ENCODE measurements around the gene LENG9.
A peak's percentile ranks its signal among the peaks of the same experiment; 100 is the strongest.

LENG9 gene

DNA sequence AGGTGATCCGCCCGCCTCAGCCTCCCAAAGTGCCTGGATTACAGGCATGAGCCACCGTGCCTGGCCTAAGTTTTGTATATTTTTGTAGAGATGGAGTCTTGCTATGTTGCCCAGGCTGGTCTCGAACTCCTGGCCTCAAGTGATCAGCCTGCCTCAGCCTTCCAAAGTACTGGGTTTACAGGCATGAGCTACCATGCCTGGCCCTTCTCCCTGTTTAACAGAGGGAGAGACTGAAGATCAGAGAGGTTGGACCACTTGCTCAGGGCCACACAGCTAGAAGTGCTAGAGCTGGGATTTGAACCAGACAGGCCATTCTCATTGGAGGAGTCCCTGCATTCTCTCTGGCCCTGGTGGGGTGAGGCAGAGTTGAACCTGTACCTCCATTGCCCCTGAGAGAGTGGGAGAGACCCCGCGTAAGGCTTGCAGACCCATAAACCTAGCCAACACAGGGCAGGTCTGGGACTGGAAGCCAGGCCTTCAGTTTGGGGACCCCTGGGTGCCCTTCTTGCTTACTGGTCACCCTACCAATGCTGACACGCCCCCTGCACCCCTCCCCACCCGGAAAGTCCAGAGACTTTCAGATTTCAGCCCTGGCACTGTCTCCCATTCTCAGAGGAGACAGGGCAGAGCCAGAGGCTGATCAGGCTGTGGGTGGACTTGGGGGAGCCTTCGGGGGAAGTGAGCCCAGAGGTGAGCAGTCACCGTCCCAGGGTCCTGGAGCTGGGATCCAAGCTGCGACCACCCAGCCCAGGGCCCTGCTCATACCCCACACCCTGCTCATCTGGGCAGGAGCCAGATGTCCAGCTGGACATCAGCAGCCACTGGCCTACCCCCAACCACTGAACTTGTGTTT is 35.0 kb downstream of the LENG9 start:
- Histone ChIP-seq H2BK15ac (ENCODE audit: low read length) (no peak overlapping the region), H3K14ac (ENCODE audit: low read length) (no peak overlapping the region), H2AK5ac (ENCODE audit: low read depth, low read length) (no peak overlapping the region), H3K27ac (replicated peaks; ENCODE audit: low read length) (peak overlapping the region; percentile 34), H3K4me2 (ENCODE audit: insufficient read depth, low read length, poor library complexity, severe bottlenecking) (no peak overlapping the region), H3K4me3 (ENCODE audit: low read length in 2 of 2) (no peak overlapping the region), H3K36me3 (replicated peaks in 1 of 2; ENCODE audit: control insufficient read depth in 2 of 2, insufficient read depth in 2 of 2, low read length in 2 of 2) (peaks cover 31 to 49% of the 10 kb centered on the region in 2 donors), H2BK5ac (ENCODE audit: low read length) (no peak overlapping the region), H4K8ac (ENCODE audit: low read depth, low read length) (no peak overlapping the region), H3K27me3 (ENCODE audit: control insufficient read depth in 3 of 3, insufficient read depth in 3 of 3, low read depth in 1 of 3, low read length in 3 of 3) (no peaks in the 10 kb centered on the region), H3K18ac (ENCODE audit: low read length) (peak overlapping the region; percentile 5), H4K91ac (ENCODE audit: low read depth, low read length, poor library complexity) (no peak overlapping the region), H3K79me1 (ENCODE audit: low read depth, low read length) (peaks cover 13% of the 10 kb centered on the region), H2BK12ac (ENCODE audit: low read length) (no peak overlapping the region), H3K23ac (ENCODE audit: low read depth, low read length, poor library complexity) (no peak overlapping the region), H3K4me1 (ENCODE audit: control insufficient read depth in 2 of 2, insufficient read depth in 1 of 2, low read depth in 1 of 2, low read length in 2 of 2) (peaks cover 7 to 38% of the 10 kb centered on the region in 2 donors), H3K9ac (ENCODE audit: low read depth, low read length, poor library complexity) (no peak overlapping the region), H2BK120ac (ENCODE audit: low read depth, low read length) (no peak overlapping the region), H2AFZ (ENCODE audit: low read length) (no peak overlapping the region), H3K4ac (ENCODE audit: low read length) (no peak overlapping the region), H3K9me3 (replicated peaks in 1 of 2; ENCODE audit: control insufficient read depth in 2 of 2, insufficient read depth in 1 of 2, low read depth in 1 of 2, low read length in 2 of 2) (peaks cover 0 to under 1% of the 10 kb centered on the region in 2 donors)
- no CpG with 5 or more reads among the region's 11 CpGs for whole genome bisulfite sequencing, 2 donors (ENCODE audit: extremely low coverage in 2 of 2, insufficient read length in 2 of 2, insufficient replicate concordance in 1 of 2)
- no peak for DNase-seq (ENCODE audit: low spot score)

DNA sequence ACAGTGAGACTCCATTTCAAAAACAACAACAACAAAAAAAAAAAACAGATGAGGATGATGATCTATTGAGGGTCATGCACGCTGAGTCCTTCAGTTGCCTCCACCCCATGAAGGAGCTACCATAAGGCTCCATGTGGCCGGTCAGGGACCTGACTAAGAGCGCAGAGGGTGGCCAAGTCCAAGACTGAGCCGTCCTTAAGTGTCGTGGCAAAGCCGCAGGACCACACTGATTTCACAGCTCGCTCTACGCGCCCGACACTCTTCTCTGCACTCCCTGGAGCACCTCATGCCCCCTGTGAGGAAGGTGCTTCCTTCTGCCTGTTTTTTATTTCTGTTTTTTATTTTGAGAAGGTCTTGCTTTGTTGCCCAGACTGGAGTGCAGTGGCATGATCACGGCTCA is 36.0 kb downstream of the LENG9 start:
- Histone ChIP-seq H3K4ac (ENCODE audit: low read length) (no peak overlapping the region), H2BK120ac (ENCODE audit: low read depth, low read length) (no peak overlapping the region), H3K4me3 (ENCODE audit: low read length in 2 of 2) (no peak overlapping the region), H2BK12ac (ENCODE audit: low read length) (no peak overlapping the region), H3K4me2 (ENCODE audit: insufficient read depth, low read length, poor library complexity, severe bottlenecking) (no peak overlapping the region), H3K79me1 (ENCODE audit: low read depth, low read length) (peaks cover 15% of the 10 kb centered on the region), H2BK15ac (ENCODE audit: low read length) (no peak overlapping the region), H2AFZ (ENCODE audit: low read length) (no peak overlapping the region), H3K4me1 (ENCODE audit: control insufficient read depth in 2 of 2, insufficient read depth in 1 of 2, low read depth in 1 of 2, low read length in 2 of 2) (peaks cover 7 to 38% of the 10 kb centered on the region in 2 donors), H2BK5ac (ENCODE audit: low read length) (no peak overlapping the region), H3K27ac (replicated peaks; ENCODE audit: low read length) (no peak overlapping the region), H3K18ac (ENCODE audit: low read length) (no peak overlapping the region), H3K9ac (ENCODE audit: low read depth, low read length, poor library complexity) (no peak overlapping the region), H3K9me3 (replicated peaks in 1 of 2; ENCODE audit: control insufficient read depth in 2 of 2, insufficient read depth in 1 of 2, low read depth in 1 of 2, low read length in 2 of 2) (peaks cover 0 to 2% of the 10 kb centered on the region in 2 donors), H2AK5ac (ENCODE audit: low read depth, low read length) (no peak overlapping the region), H3K27me3 (ENCODE audit: control insufficient read depth in 3 of 3, insufficient read depth in 3 of 3, low read depth in 1 of 3, low read length in 3 of 3) (no peaks in the 10 kb centered on the region), H3K14ac (ENCODE audit: low read length) (no peak overlapping the region), H4K8ac (ENCODE audit: low read depth, low read length) (no peak overlapping the region), H3K23ac (ENCODE audit: low read depth, low read length, poor library complexity) (no peak overlapping the region), H3K36me3 (replicated peaks in 1 of 2; ENCODE audit: control insufficient read depth in 2 of 2, insufficient read depth in 2 of 2, low read length in 2 of 2) (peaks cover 37 to 55% of the 10 kb centered on the region in 2 donors), H4K91ac (ENCODE audit: low read depth, low read length, poor library complexity) (no peak overlapping the region)
- no CpG with 5 or more reads among the region's 11 CpGs for WGBS, 2 donors (ENCODE audit: extremely low coverage in 2 of 2, insufficient read length in 2 of 2, insufficient replicate concordance in 1 of 2)
- no peak for DNase-seq (ENCODE audit: low spot score)

DNA sequence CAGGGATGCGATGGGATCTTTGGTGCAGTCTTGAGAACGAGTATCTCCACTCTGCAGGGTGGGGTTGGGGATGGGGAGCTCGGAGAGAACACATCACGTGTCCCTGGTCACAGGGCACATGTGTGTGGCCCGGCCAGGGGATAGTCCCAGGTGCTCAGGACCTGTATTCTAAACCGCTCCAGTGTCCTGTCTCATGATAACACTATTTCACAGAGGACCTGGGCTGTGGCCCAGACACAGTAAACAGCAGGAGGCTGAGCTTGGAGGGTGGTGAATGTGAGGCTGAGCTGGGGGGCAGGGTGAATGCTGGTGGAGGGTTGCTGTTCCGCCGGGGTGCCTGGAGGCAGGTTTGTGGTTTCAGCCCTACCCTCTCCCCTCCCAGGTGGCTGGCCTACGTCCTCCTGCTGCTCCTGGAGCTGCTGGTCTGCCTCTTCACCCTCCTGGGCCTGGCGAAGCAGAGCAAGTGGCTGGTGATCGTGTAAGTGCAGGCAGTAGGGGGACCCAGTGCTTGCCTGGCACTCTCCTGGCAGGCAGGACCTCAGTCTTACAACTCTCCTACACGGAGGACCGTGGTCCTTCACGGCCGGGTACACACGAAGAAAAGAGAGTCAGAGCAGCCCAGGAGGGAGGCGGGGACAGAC is 37.2 kb downstream of the LENG9 start:
- Histone ChIP-seq H3K36me3 (replicated peaks in 1 of 2; ENCODE audit: control insufficient read depth in 2 of 2, insufficient read depth in 2 of 2, low read length in 2 of 2) (peaks cover 38 to 53% of the 10 kb centered on the region in 2 donors), H3K27me3 (ENCODE audit: control insufficient read depth in 3 of 3, insufficient read depth in 3 of 3, low read depth in 1 of 3, low read length in 3 of 3) (no peaks in the 10 kb centered on the region), H2AFZ (ENCODE audit: low read length) (no peak overlapping the region), H2BK15ac (ENCODE audit: low read length) (peak overlapping the region; percentile 7), H2BK5ac (ENCODE audit: low read length) (peak overlapping the region; percentile 70), H3K9me3 (replicated peaks in 1 of 2; ENCODE audit: control insufficient read depth in 2 of 2, insufficient read depth in 1 of 2, low read depth in 1 of 2, low read length in 2 of 2) (peaks cover 0 to 2% of the 10 kb centered on the region in 2 donors), H3K18ac (ENCODE audit: low read length) (peak overlapping the region; percentile 84), H3K79me1 (ENCODE audit: low read depth, low read length) (peaks cover 22% of the 10 kb centered on the region), H3K27ac (replicated peaks; ENCODE audit: low read length) (peak overlapping the region; percentile 49), H2BK120ac (ENCODE audit: low read depth, low read length) (no peak overlapping the region), H4K8ac (ENCODE audit: low read depth, low read length) (peak overlapping the region; percentile 68), H3K23ac (ENCODE audit: low read depth, low read length, poor library complexity) (peak overlapping the region; percentile 60), H3K9ac (ENCODE audit: low read depth, low read length, poor library complexity) (peak overlapping the region; percentile 12), H2AK5ac (ENCODE audit: low read depth, low read length) (peak overlapping the region; percentile 86), H3K4me2 (ENCODE audit: insufficient read depth, low read length, poor library complexity, severe bottlenecking) (no peak overlapping the region), H4K91ac (ENCODE audit: low read depth, low read length, poor library complexity) (peak overlapping the region; percentile 38), H2BK12ac (ENCODE audit: low read length) (peak overlapping the region; percentile 82), H3K14ac (ENCODE audit: low read length) (no peak overlapping the region), H3K4me3 (ENCODE audit: low read length in 2 of 2) (no peak overlapping the region), H3K4ac (ENCODE audit: low read length) (no peak overlapping the region), H3K4me1 (ENCODE audit: control insufficient read depth in 2 of 2, insufficient read depth in 1 of 2, low read depth in 1 of 2, low read length in 2 of 2) (peaks cover 14 to 46% of the 10 kb centered on the region in 2 donors)
- no peak for DNase-seq (ENCODE audit: low spot score)
- WGBS, 2 donors (ENCODE audit: extremely low coverage in 2 of 2, insufficient read length in 2 of 2, insufficient replicate concordance in 1 of 2), result no CpG with 5 or more reads among the region's 17 CpGs

DNA sequence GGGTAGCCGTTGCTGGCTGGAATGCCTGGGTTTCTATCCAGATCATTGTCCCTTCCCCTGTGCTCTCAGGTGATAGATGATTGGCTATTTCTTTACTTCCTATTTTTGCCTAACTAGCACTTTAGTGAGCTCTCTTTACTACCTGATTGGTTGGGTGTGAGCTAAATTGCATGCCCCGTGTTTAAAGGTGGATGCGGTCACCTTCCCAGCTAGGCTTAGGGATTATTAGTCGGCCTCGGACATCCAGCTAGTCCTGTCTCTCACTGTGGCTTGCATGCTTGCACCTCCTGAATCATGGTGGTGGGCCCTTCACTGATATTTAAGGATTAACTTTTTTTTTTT is 38.2 kb downstream of the LENG9 start:
- no peak overlapping the region for H3K4ac ChIP-seq (ENCODE audit: low read length)
- peaks cover 20% of the 10 kb centered on the region for H3K79me1 ChIP-seq (ENCODE audit: low read depth, low read length)
- no peak overlapping the region for H3K18ac ChIP-seq (ENCODE audit: low read length)
- H2AK5ac ChIP-seq (ENCODE audit: low read depth, low read length), result no peak overlapping the region
- H3K9ac ChIP-seq (ENCODE audit: low read depth, low read length, poor library complexity), result no peak overlapping the region
- no peak overlapping the region for H2BK15ac ChIP-seq (ENCODE audit: low read length)
- H3K14ac ChIP-seq (ENCODE audit: low read length), result no peak overlapping the region
- H3K4me2 ChIP-seq (ENCODE audit: insufficient read depth, low read length, poor library complexity, severe bottlenecking), result no peak overlapping the region
- H2BK5ac ChIP-seq (ENCODE audit: low read length), result no peak overlapping the region
- DNase-seq (ENCODE audit: low spot score), result no peak
- H3K4me3 ChIP-seq (ENCODE audit: low read length in 2 of 2), result no peak overlapping the region
- no peak overlapping the region for H2AFZ ChIP-seq (ENCODE audit: low read length)
- no peaks in the 10 kb centered on the region for H3K27me3 ChIP-seq (ENCODE audit: control insufficient read depth in 3 of 3, insufficient read depth in 3 of 3, low read depth in 1 of 3, low read length in 3 of 3)
- no peak overlapping the region for H2BK120ac ChIP-seq (ENCODE audit: low read depth, low read length)
- peaks cover 36 to 54% of the 10 kb centered on the region in 2 donors for H3K36me3 ChIP-seq (replicated peaks in 1 of 2; ENCODE audit: control insufficient read depth in 2 of 2, insufficient read depth in 2 of 2, low read length in 2 of 2)
- peaks cover 0 to 2% of the 10 kb centered on the region in 2 donors for H3K9me3 ChIP-seq (replicated peaks in 1 of 2; ENCODE audit: control insufficient read depth in 2 of 2, insufficient read depth in 1 of 2, low read depth in 1 of 2, low read length in 2 of 2)
- no peak overlapping the region for H4K8ac ChIP-seq (ENCODE audit: low read depth, low read length)
- H3K23ac ChIP-seq (ENCODE audit: low read depth, low read length, poor library complexity), result no peak overlapping the region
- H2BK12ac ChIP-seq (ENCODE audit: low read length), result no peak overlapping the region
- peaks cover 23 to 43% of the 10 kb centered on the region in 2 donors for H3K4me1 ChIP-seq (ENCODE audit: control insufficient read depth in 2 of 2, insufficient read depth in 1 of 2, low read depth in 1 of 2, low read length in 2 of 2)
- H3K27ac ChIP-seq (replicated peaks; ENCODE audit: low read length), result no peak overlapping the region
- no peak overlapping the region for H4K91ac ChIP-seq (ENCODE audit: low read depth, low read length, poor library complexity)
- no CpG with 5 or more reads among the region's 5 CpGs for WGBS, 2 donors (ENCODE audit: extremely low coverage in 2 of 2, insufficient read length in 2 of 2, insufficient replicate concordance in 1 of 2)
